Loucy (cell line): ENCODE measurements around the gene BRSK2.

ENCODE experiments used
- H2AFZ ChIP-seq: fragments of 200-600 bp; sonication (generic); 2 replicates; pipeline ENCODE4 v1.6.0; 2016; ENCODE audit warnings: antibody characterized with exemption, mild to moderate bottlenecking, low read length, moderate library complexity
- H3F3A ChIP-seq: fragments of 200-600 bp; 2 replicates; pipeline ENCODE4 v1.6.0; 2016; ENCODE audit warnings: antibody characterized with exemption, low read depth, mild to moderate bottlenecking
- H3K27me3 ChIP-seq: fragments of 200-600 bp; sonication (generic); 2 replicates; pipeline ENCODE4 v1.6.1; 2014; ENCODE audit warnings: low read length, mild to moderate bottlenecking; ENCODE audit not compliant: insufficient read depth, poor library complexity, severe bottlenecking
- H3K36me3 ChIP-seq: fragments of 200-600 bp; sonication (generic); 2 replicates; pipeline ENCODE4 v1.6.1; 2016; ENCODE audit warnings: low read length; ENCODE audit not compliant: insufficient read depth
- H3K4me1 ChIP-seq: fragments of 200-600 bp; sonication (generic); 2 replicates; pipeline ENCODE4 v1.5.1; 2014; ENCODE audit warnings: low read length, mild to moderate bottlenecking; ENCODE audit not compliant: insufficient read depth, poor library complexity, severe bottlenecking
- H3K4me2 ChIP-seq: fragments of 200-600 bp; sonication (generic); 2 replicates; pipeline ENCODE4 v1.6.0; 2014; ENCODE audit warnings: antibody characterized with exemption, low read length, low read depth, mild to moderate bottlenecking; ENCODE audit not compliant: poor library complexity, severe bottlenecking
- H3K4me3 ChIP-seq: fragments of 200-600 bp; sonication (generic); 2 replicates; pipeline ENCODE4 v1.5.1; 2014; ENCODE audit warnings: low read length, mild to moderate bottlenecking, mixed read lengths; ENCODE audit not compliant: poor library complexity, severe bottlenecking
- H3K79me2 ChIP-seq: fragments of 200-600 bp; sonication (generic); 2 replicates; pipeline ENCODE4 v1.6.1; 2014; ENCODE audit warnings: low read length; ENCODE audit not compliant: insufficient read depth
- H3K9ac ChIP-seq: fragments of 200-600 bp; sonication (generic); 2 replicates; pipeline ENCODE4 v1.6.0; 2014; ENCODE audit warnings: mild to moderate bottlenecking, low read depth, low read length, moderate library complexity; ENCODE audit not compliant: poor library complexity, severe bottlenecking
- H3K9me2 ChIP-seq: fragments of 200-600 bp; sonication (generic); replicated peaks from 2 replicates; pipeline ENCODE4 v1.6.1; 2016; ENCODE audit warnings: low read depth, low read length, mixed read lengths
- H3K9me3 ChIP-seq: fragments of 200-600 bp; sonication (generic); 2 replicates; pipeline ENCODE4 v1.6.1; 2014; ENCODE audit warnings: mild to moderate bottlenecking, antibody characterized with exemption, low read length, low read depth; ENCODE audit not compliant: insufficient read depth
- H4K20me1 ChIP-seq: fragments of 200-600 bp; sonication (generic); 2 replicates; pipeline ENCODE4 v1.6.0; 2014; ENCODE audit warnings: antibody characterized with exemption, low read length, mild to moderate bottlenecking; ENCODE audit not compliant: insufficient read depth, poor library complexity, severe bottlenecking
- CTCF ChIP-seq: fragments of 200-600 bp; sonication (generic); conservative IDR thresholded peaks from 2 replicates; pipeline ENCODE4 v1.5.1; 2014; ENCODE audit warnings: mild to moderate bottlenecking, antibody characterized with exemption, low read length
- EZH2phosphoT487 ChIP-seq: fragments of 200-600 bp; IDR thresholded peaks from 2 replicates; pipeline ENCODE4 v1.6.1; 2018; ENCODE audit warnings: antibody characterized with exemption, mild to moderate bottlenecking, moderate library complexity, borderline replicate concordance

Gene BRSK2

GRCh38 chr11:1469911-1470680 is 80.4 kb downstream of the BRSK2 start:
- H3K9ac ChIP-seq, result no peak overlapping the region
- no peaks in the 10 kb centered on the region for H3K9me2 ChIP-seq
- no peaks in the 10 kb centered on the region for H3K79me2 ChIP-seq
- no peak overlapping the region for H3K4me3 ChIP-seq
- peaks cover 19% of the 10 kb centered on the region; the same call in 1 of the 2 replicates for H3K36me3 ChIP-seq
- H3K27me3 ChIP-seq, result no peaks in the 10 kb centered on the region
- no peaks in the 10 kb centered on the region for H3K4me1 ChIP-seq
- TF ChIP-seq EZH2phosphoT487 (no peak), CTCF (no peak)
- H4K20me1 ChIP-seq, result no peaks in the 10 kb centered on the region
- H3K4me2 ChIP-seq, result no peak overlapping the region
- no peak overlapping the region for H2AFZ ChIP-seq
- no peaks in the 10 kb centered on the region for H3K9me3 ChIP-seq
- H3F3A ChIP-seq, result no peaks in the 10 kb centered on the region

- H3K9me3 ChIP-seq, result no peaks in the 10 kb centered on the region
- peaks cover 26% of the 10 kb centered on the region; the same call in 1 of the 2 replicates for H3K36me3 ChIP-seq
- H3K4me3 ChIP-seq, result no peak overlapping the region
- no peaks in the 10 kb centered on the region for H3K79me2 ChIP-seq
- H4K20me1 ChIP-seq, result no peaks in the 10 kb centered on the region
- H3K9ac ChIP-seq, result no peak overlapping the region
- no peaks in the 10 kb centered on the region for H3K4me1 ChIP-seq
- no peaks in the 10 kb centered on the region for H3K27me3 ChIP-seq
- H2AFZ ChIP-seq, result no peak overlapping the region
- H3K9me2 ChIP-seq, result no peaks in the 10 kb centered on the region
- no peak for TF ChIP-seq EZH2phosphoT487
- no peaks in the 10 kb centered on the region for H3F3A ChIP-seq
- no peak overlapping the region for H3K4me2 ChIP-seq
These were observed 81.2 kb downstream of the BRSK2 start for GRCh38 chr11:1470681-1471611.

- Histone ChIP-seq H3K36me3 (peaks cover 33% of the 10 kb centered on the region; the same call in 1 of the 2 replicates), H3F3A (no peaks in the 10 kb centered on the region), H3K9ac (no peak overlapping the region), H4K20me1 (no peaks in the 10 kb centered on the region), H3K4me1 (no peaks in the 10 kb centered on the region), H2AFZ (no peak overlapping the region), H3K27me3 (no peaks in the 10 kb centered on the region), H3K4me2 (no peak overlapping the region), H3K4me3 (no peak overlapping the region), H3K9me2 (no peaks in the 10 kb centered on the region), H3K79me2 (no peaks in the 10 kb centered on the region), H3K9me3 (no peaks in the 10 kb centered on the region)
- no peak for TF ChIP-seq CTCF
- no peak for TF ChIP-seq EZH2phosphoT487
These were observed 82.0 kb downstream of the BRSK2 start for GRCh38 chr11:1471736-1472135.
